ENCODE data around the gene MYL11.

The MYL11 gene

GRCh38 chr16:30418350-30419181 is 44.0 kb downstream of the MYL11 start:
- no peak for TF ChIP-seq ZNF274 (IDR thresholded peaks at IDR 0.05; ENCODE audit: low read depth, low read length)

GRCh38 chr16:30421010-30421409 is 46.4 kb downstream of the MYL11 start:
- H3K4me3 ChIP-seq (ENCODE audit: low read length) = no peak overlapping the region
- TF ChIP-seq ZNF274 (IDR thresholded peaks at IDR 0.05; ENCODE audit: low read depth, low read length) = no peak

More at GRCh38 chr16:30418350-30419181, 44.0 kb downstream of the MYL11 start:
- H3K4me3 ChIP-seq (ENCODE audit: low read length) = peak overlapping the region; percentile 61; the same call in 1 of the 2 replicates
